Esophagus muscularis mucosa (tissue), 4 donors: ENCODE results near the gene SEH1L. TPM values are rescaled to one million over a fixed set of nuclear protein-coding genes. Genes with fewer than 3 reads are reported as not detected.
A peak's percentile ranks its signal among the peaks of the same experiment; 100 is the strongest.

Source experiments
- DNase-seq: peaks from one replicate; pipeline ENCODE4 v3.0.0-alpha.2; 2017; ENCODE audit errors: extremely low spot score
- H3K27ac ChIP-seq, 4 donors: fragments of 200-600 bp; sonication (generic); replicated peaks in 1 of 4; 1 replicate in 3 of 4; 2 replicates in 1 of 4; pipeline ENCODE4 v1.5.1; 2016 to 2019; ENCODE audit warnings: mild to moderate bottlenecking in 1 of 4
- H3K27me3 ChIP-seq, 4 donors: fragments of 200-600 bp; sonication (generic); one replicate each; pipeline versions ENCODE4 v1.5.1 to v1.6.0; 2016 to 2019
- H3K36me3 ChIP-seq, 4 donors: fragments of 200-600 bp; sonication (generic); one replicate each; pipeline ENCODE4 v1.5.1; 2016 to 2019
- H3K4me1 ChIP-seq, 4 donors: fragments of 200-600 bp; sonication (generic); one replicate each; pipeline ENCODE4 v1.5.1; 2016 to 2019
- H3K4me3 ChIP-seq, 4 donors: fragments of 200-600 bp; sonication (generic); 1 replicate in 2 of 4; 2 replicates in 2 of 4; pipeline ENCODE4 v1.5.1; 2016 to 2019; ENCODE audit warnings: mild to moderate bottlenecking in 4 of 4, moderate library complexity in 1 of 4
- H3K9me3 ChIP-seq, 4 donors: fragments of 200-600 bp; sonication (generic); 1 replicate in 3 of 4; 2 replicates in 1 of 4; pipeline ENCODE4 v1.5.1; 2016 to 2019
- EP300 ChIP-seq: sonication (generic); formaldehyde crosslinking; IDR thresholded peaks from one replicate; pipeline ENCODE4 v1.6.1; 2017; ENCODE audit warnings: antibody characterized with exemption
- POLR2A ChIP-seq: fragments of 450-650 bp; IDR thresholded peaks from one replicate; pipeline ENCODE4 v1.6.1; 2017; ENCODE audit warnings: antibody characterized with exemption, moderate library complexity, mild to moderate bottlenecking, low read depth
- POLR2AphosphoS5 ChIP-seq, 2 donors: sonication (generic); formaldehyde crosslinking; IDR thresholded peaks; one replicate each; pipeline ENCODE4 v1.6.1; 2017; ENCODE audit warnings: antibody characterized with exemption in 2 of 2
- WGBS: methylation state at CpG from one replicate; pipeline ENCODE4 v1.1.5; 2018; 5-methylcytosine and 5-hydroxymethylcytosine counted together
- intact Hi-C: fragments of 100-400 bp; cut with DNase I; formaldehyde crosslinking; loops from one replicate; pipeline ENCODE4 v1.15.1; 2023
- total RNA-seq, 4 donors: library from RNA; depleted of rRNA; stranded (reverse); fragments of >200 nt; gene quantifications; one replicate each; pipeline versions ENCODE4 v1.1.0 to v1.2.1, GENCODE V29; 2016
- TF ChIP-seq, protein P1 (sequence below), 3 experiments: fragments of 200-600 bp in 2 of 3; fragments of 450-650 bp in 1 of 3; sonication (generic) in 2 of 3; IDR thresholded peaks; one replicate each; pipeline ENCODE4 v1.5.1; 2017 to 2019; ENCODE audit warnings: antibody characterized with exemption in 3 of 3, mild to moderate bottlenecking in 2 of 3, moderate library complexity in 1 of 3

SEH1L gene
- total RNA-seq, 4 donors from 2014 or later: 18.0 to 42.6 (median 23.2) TPM

DNA sequence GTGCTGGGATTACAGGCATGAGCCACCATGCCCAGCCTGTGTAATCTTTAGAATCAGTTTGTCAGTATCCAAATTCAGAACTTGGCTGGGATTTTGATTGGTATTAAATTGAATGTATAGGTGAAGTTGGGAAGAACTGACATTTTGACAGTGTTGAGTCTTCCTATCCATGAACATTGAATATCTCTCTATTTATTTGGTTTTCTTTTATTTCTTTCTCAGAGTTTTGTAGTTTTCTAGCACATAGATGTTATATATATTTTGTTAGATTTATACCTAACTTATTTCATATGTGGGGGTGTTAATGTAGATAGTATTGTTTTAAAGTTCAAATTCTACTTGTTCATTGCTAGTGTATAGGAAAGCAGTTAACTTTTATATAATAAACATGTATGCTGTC, 74.8 kb downstream of the SEH1L start:
- TF ChIP-seq POLR2AphosphoS5 (IDR thresholded peaks at IDR 0.05): no peak
- TF ChIP-seq, protein P1, sequence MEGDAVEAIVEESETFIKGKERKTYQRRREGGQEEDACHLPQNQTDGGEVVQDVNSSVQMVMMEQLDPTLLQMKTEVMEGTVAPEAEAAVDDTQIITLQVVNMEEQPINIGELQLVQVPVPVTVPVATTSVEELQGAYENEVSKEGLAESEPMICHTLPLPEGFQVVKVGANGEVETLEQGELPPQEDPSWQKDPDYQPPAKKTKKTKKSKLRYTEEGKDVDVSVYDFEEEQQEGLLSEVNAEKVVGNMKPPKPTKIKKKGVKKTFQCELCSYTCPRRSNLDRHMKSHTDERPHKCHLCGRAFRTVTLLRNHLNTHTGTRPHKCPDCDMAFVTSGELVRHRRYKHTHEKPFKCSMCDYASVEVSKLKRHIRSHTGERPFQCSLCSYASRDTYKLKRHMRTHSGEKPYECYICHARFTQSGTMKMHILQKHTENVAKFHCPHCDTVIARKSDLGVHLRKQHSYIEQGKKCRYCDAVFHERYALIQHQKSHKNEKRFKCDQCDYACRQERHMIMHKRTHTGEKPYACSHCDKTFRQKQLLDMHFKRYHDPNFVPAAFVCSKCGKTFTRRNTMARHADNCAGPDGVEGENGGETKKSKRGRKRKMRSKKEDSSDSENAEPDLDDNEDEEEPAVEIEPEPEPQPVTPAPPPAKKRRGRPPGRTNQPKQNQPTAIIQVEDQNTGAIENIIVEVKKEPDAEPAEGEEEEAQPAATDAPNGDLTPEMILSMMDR (IDR thresholded peaks at IDR 0.05): no peak
- Histone ChIP-seq H3K36me3 (peaks cover 17 to 67% (median 44%) of the 10 kb centered on the region in 4 donors), H3K27ac (no peak overlapping the region)

DNA sequence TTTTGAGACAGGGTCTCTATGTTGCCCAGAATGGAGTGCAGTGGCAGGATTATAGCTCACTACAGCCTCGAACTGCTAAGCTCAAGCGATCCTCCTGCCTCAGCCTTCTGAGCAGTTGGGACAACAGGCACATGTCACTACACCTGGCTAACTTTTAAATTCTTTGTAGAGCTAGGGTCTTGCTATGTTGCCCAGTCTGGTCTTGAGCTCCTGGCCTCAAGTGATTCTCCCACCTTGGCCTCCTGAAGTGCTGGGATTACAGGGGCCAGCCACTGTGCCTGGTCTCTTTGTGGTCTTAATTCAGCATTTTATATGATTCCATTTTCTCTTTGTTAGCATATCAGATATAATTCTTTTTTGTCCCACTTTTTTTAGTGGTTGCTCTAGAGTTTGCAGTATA, 77.4 kb downstream of the SEH1L start:
- Histone ChIP-seq H3K4me3 (no peak overlapping the region), H3K27me3 (no peaks in the 10 kb centered on the region), H3K4me1 (peaks cover 5 to 18% (median 17%) of the 10 kb centered on the region in 4 donors), H3K9me3 (peaks cover 0 to 5% (median 0%) of the 10 kb centered on the region in 4 donors), H3K36me3 (peaks cover 5 to 63% (median 28%) of the 10 kb centered on the region in 4 donors), H3K27ac (no peak overlapping the region)
- no peak for DNase-seq
- TF ChIP-seq POLR2A: no peak
- TF ChIP-seq, protein P1 (IDR thresholded peaks at IDR 0.05): no peak
- TF ChIP-seq EP300: no peak
- no peak for TF ChIP-seq POLR2AphosphoS5 (IDR thresholded peaks at IDR 0.05)
- 100% methylated on average over 2 of the region's 2 CpGs for WGBS
- intact Hi-C loops: no loop called here

More for the DNA sequence above, 74.8 kb downstream of the SEH1L start:
- DNase-seq: no peak
- no peaks in the 10 kb centered on the region for H3K27me3 ChIP-seq
- peaks cover 0 to 5% (median 0%) of the 10 kb centered on the region in 4 donors for H3K9me3 ChIP-seq
- no peak overlapping the region for H3K4me3 ChIP-seq
- H3K4me1 ChIP-seq: peaks cover 5 to 18% (median 17%) of the 10 kb centered on the region in 4 donors
- intact Hi-C loops: no loop called here

DNA sequence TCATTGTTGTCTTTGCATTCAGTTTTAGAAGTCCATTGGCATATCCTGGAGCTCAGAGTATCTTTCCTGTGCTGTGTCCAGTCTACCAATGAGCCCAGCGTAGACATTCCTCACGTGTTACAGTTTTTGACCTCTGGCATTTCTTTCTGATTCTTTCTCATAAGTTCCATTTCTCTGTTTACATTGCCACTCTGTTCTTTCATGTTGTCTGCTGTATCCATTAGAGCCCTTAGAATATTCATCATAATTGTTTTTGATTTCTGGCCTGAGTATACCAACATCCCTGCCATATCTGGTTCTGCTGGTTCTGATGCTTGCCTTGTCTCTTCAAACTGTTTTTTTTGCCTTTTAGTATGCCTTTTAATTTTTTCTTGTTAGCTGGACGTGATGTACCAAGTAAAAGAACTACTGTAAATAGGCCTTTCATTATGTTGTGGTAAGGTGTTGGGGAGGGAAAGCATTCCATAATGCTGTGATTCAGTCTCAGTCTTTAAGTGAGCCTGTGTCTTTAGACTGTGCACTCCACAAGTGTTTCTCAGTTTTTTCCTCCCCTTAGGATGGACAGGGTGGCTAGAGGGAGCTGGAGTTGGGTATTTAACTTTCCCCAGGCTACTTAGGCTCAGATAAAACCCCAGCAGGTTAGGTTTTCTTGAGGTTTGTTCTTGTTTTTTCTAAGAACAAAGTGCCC, 78.9 kb downstream of the SEH1L start:
- Histone ChIP-seq H3K27ac (peak overlapping the region; percentile 1 to 60 (median 36)), H3K4me3 (no peak overlapping the region), H3K27me3 (no peaks in the 10 kb centered on the region), H3K4me1 (peaks cover 5 to 18% (median 17%) of the 10 kb centered on the region in 4 donors), H3K9me3 (peaks cover 0 to 5% (median 0%) of the 10 kb centered on the region in 4 donors), H3K36me3 (peaks cover 7 to 69% (median 31%) of the 10 kb centered on the region in 4 donors)
- no peak for DNase-seq
- intact Hi-C loops: no loop called here
- 42% methylated on average over 3 of the region's 3 CpGs for WGBS
- TF ChIP-seq, protein P1 (IDR thresholded peaks at IDR 0.05): no peak
- TF ChIP-seq POLR2AphosphoS5 (IDR thresholded peaks at IDR 0.05) (no peak), EP300 (no peak), POLR2A (no peak)

DNA sequence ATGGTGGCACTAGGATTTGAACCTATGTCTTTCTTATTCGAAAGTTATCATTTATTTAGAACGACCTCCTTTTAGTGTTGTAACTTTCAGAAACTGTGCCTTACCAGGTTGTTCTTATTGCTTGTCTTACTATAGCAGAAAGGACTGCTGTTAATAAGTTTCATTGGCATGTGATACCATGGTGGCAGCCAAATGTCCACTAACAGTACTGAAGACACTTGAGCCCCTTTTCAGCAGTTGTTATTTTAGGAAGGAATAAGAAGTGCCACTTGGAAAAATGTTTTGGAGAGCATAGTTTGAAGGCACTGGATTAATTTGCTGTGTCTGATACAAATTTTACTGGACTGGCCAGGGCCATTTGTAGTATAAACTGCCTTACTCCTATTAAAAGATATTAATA, 81.1 kb downstream of the SEH1L start:
- DNase-seq: no peak
- no peak overlapping the region for H3K4me3 ChIP-seq
- H3K36me3 ChIP-seq: peaks cover 5 to 70% (median 32%) of the 10 kb centered on the region in 4 donors
- H3K27me3 ChIP-seq: no peaks in the 10 kb centered on the region
- no peak overlapping the region for H3K27ac ChIP-seq
- intact Hi-C loops: no loop called here
- TF ChIP-seq, protein P1 (IDR thresholded peaks at IDR 0.05): no peak
- TF ChIP-seq POLR2A (no peak), POLR2AphosphoS5 (IDR thresholded peaks at IDR 0.05) (no peak), EP300 (no peak)
- 90% methylated on average over 2 of the region's 2 CpGs for WGBS
- peaks cover 5 to 18% (median 17%) of the 10 kb centered on the region in 4 donors for H3K4me1 ChIP-seq
- no peaks in the 10 kb centered on the region for H3K9me3 ChIP-seq

DNA sequence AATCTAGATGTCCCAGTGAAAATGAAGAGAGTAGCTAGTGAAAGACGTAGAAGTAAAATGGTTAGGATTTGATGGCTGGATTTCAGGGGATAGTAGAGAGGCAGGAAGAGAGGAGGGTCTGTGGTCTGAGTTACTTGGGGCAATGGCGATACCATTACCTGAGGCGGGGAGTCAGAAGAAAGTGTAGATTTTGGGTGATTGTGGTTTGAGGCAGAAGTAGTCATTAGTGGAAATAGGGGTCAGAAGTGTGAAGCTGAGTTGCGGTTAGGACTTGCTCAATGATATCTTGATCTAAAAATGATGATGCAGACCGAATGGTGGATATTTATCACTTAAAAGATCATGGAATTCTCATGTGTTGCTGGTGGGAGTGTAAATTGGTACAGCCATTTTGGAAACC, 84.4 kb downstream of the SEH1L start:
- TF ChIP-seq EP300 (no peak), POLR2A (no peak), POLR2AphosphoS5 (IDR thresholded peaks at IDR 0.05) (no peak)
- TF ChIP-seq, protein P1 (IDR thresholded peaks at IDR 0.05): no peak
- H3K36me3 ChIP-seq: peaks cover 5 to 68% (median 22%) of the 10 kb centered on the region in 4 donors
- intact Hi-C loops: no loop called here
- H3K27ac ChIP-seq: no peak overlapping the region
- 96% methylated on average over 4 of the region's 5 CpGs for WGBS
- H3K27me3 ChIP-seq: no peaks in the 10 kb centered on the region
- H3K4me3 ChIP-seq: no peak overlapping the region
- peaks cover 0 to 5% (median 4%) of the 10 kb centered on the region in 4 donors for H3K4me1 ChIP-seq
- H3K9me3 ChIP-seq: no peaks in the 10 kb centered on the region
- DNase-seq: no peak
